ENCODE data around the gene KLK4. TPM values are rescaled to one million over a fixed set of nuclear protein-coding genes. Genes with fewer than 3 reads are reported as not detected.

The KLK4 gene
- total RNA-seq, 6 experiments from 2014 or later: not detected

GRCh38 chr19:50947123-50947522 is 35.9 kb upstream of the KLK4 start:
- Mint-ChIP-seq H3K27ac (no peak overlapping the region), H3K9me3 (peaks cover 39% of the 10 kb centered on the region), H3K4me3 (no peak overlapping the region), H3K4me1 (ENCODE audit: low read depth) (no peaks in the 10 kb centered on the region), H3K27me3 (ENCODE audit: insufficient read depth) (peaks cover 3% of the 10 kb centered on the region; the same call in 1 of the 2 replicates), H3K36me3 (ENCODE audit: low read depth) (peaks cover 2% of the 10 kb centered on the region)
- no peak for DNase-seq
- TF ChIP-seq, protein P1, sequence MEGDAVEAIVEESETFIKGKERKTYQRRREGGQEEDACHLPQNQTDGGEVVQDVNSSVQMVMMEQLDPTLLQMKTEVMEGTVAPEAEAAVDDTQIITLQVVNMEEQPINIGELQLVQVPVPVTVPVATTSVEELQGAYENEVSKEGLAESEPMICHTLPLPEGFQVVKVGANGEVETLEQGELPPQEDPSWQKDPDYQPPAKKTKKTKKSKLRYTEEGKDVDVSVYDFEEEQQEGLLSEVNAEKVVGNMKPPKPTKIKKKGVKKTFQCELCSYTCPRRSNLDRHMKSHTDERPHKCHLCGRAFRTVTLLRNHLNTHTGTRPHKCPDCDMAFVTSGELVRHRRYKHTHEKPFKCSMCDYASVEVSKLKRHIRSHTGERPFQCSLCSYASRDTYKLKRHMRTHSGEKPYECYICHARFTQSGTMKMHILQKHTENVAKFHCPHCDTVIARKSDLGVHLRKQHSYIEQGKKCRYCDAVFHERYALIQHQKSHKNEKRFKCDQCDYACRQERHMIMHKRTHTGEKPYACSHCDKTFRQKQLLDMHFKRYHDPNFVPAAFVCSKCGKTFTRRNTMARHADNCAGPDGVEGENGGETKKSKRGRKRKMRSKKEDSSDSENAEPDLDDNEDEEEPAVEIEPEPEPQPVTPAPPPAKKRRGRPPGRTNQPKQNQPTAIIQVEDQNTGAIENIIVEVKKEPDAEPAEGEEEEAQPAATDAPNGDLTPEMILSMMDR (IDR thresholded peaks at IDR 0.05): no peak

DNA sequence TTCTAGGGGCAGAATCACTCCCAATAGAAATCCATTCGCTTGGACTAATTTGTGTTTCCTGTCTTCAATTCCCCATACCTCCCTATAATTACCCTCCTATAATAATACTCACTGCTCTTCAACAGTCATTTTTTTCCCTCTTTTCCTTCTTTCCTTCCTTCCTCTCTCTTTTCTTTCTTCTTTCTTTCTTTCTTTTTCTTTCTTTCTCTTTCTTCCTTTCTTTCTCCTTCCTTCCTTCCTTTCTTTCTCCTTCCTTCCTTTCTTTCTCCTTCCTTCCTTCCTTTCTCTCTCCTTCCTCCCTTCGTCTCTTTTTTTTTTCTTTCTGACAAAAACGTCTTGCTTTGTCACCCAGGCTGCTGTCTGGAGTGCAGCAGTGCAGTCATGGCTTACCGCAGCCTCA is 33.6 kb upstream of the KLK4 start:
- Mint-ChIP-seq H3K4me1 (ENCODE audit: low read depth) (no peaks in the 10 kb centered on the region), H3K27me3 (ENCODE audit: insufficient read depth) (peaks cover 3% of the 10 kb centered on the region; the same call in 1 of the 2 replicates), H3K36me3 (ENCODE audit: low read depth) (peaks cover 4% of the 10 kb centered on the region; the same call in 1 of the 2 replicates), H3K4me3 (no peak overlapping the region), H3K27ac (no peak overlapping the region), H3K9me3 (peaks cover 22% of the 10 kb centered on the region)
- DNase-seq: no peak
- TF ChIP-seq, protein P1 (IDR thresholded peaks at IDR 0.05): no peak

DNA sequence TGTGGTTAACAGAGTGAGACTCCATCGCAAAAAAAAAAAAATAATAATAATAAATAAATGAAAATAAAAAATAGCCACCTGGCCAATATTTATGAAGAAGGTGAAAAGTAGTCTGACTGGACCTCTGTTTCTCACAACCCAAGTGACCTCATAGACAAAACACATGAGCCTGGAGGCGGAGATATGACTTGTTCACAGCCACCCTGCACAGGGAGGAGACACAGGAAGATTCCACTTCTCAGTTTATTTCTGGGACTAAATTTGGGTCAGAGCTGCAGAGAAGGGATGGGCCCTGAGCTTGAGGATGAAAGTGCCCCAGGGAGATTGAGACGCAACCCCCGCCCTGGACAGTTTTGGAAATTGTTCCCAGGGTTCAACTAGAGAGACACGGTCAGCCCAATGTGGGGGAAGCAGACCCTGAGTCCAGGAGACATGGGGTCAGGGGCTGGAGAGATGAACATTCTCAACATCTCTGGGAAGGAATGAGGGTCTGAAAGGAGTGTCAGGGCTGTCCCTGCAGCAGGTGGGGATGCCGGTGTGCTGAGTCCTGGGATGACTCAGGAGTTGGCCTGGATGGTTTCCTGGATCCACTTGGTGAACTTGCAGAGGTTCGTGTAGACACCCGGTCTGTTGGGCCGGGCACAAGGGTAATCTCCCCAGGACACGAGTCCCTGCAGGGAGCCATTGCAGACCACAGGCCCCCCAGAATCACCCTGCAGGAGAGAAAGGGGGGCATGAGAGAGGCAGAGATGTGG is 32.1 kb upstream of the KLK4 start:
- Mint-ChIP-seq H3K27me3 (ENCODE audit: insufficient read depth) (no peaks in the 10 kb centered on the region; the same call in 1 of the 2 replicates), H3K4me3 (no peak overlapping the region; the same call in 1 of the 2 replicates), H3K27ac (no peak overlapping the region), H3K36me3 (ENCODE audit: low read depth) (peaks cover 4% of the 10 kb centered on the region; the same call in 1 of the 2 replicates), H3K4me1 (ENCODE audit: low read depth) (no peaks in the 10 kb centered on the region), H3K9me3 (peaks cover 23% of the 10 kb centered on the region)
- TF ChIP-seq, protein P1 (IDR thresholded peaks at IDR 0.05): no peak
- no peak for DNase-seq

GRCh38 chr19:50939596-50939995 is 28.4 kb upstream of the KLK4 start:
- Mint-ChIP-seq H3K27me3 (ENCODE audit: insufficient read depth) (peaks cover 6% of the 10 kb centered on the region), H3K4me3 (no peak overlapping the region)

DNA sequence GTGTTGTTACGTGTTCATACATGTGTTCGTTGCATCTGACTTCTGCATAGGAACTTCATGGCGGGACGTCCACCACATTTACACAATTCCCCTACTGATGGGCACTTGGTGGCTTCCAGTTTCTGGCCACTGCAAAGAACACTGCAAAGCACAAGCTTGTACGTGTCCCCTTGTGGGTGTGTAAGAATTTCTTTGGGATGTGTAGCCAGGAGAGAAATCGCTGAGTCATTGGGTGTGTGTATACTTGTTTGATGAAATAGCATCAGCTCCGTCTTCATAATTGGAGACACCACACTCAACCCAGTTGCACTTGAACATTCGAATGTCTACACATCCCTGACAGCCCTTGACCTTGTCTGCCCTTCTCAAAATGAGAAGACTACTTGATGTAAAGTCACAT is 22.4 kb upstream of the KLK4 start:
- Mint-ChIP-seq H3K36me3 (ENCODE audit: low read depth) (no peaks in the 10 kb centered on the region), H3K27ac (peak overlapping the region; percentile 53), H3K9me3 (no peaks in the 10 kb centered on the region), H3K4me1 (ENCODE audit: low read depth) (peaks cover 14% of the 10 kb centered on the region), H3K27me3 (ENCODE audit: insufficient read depth) (peaks cover 10% of the 10 kb centered on the region), H3K4me3 (no peak overlapping the region)
- TF ChIP-seq, protein P1 (IDR thresholded peaks at IDR 0.05): no peak
- DNase-seq: peak; percentile 8

More at GRCh38 chr19:50939596-50939995, 28.4 kb upstream of the KLK4 start:
- peaks cover 23% of the 10 kb centered on the region for H3K9me3 Mint-ChIP-seq
- TF ChIP-seq, protein P1 (IDR thresholded peaks at IDR 0.05): no peak
- DNase-seq: no peak
- H3K36me3 Mint-ChIP-seq (ENCODE audit: low read depth): peaks cover 4% of the 10 kb centered on the region; the same call in 1 of the 2 replicates
- peaks cover 4% of the 10 kb centered on the region; the same call in 1 of the 2 replicates for H3K4me1 Mint-ChIP-seq (ENCODE audit: low read depth)
- H3K27ac Mint-ChIP-seq: no peak overlapping the region
